Right atrium auricular region (tissue), 2 donors: ENCODE results near the gene SLC26A4. TPM values are rescaled to one million over a fixed set of nuclear protein-coding genes. Genes with fewer than 3 reads are reported as not detected.

Source experiments
- DNase-seq: peaks from one replicate; pipeline ENCODE4 v3.0.0-alpha.2; 2019; ENCODE audit warnings: low spot score
- H3K27ac ChIP-seq, 2 donors: fragments of 200-600 bp; sonication (generic); 1 replicate in 1 of 2; 2 replicates in 1 of 2; pipeline ENCODE4 v1.5.1; 2016 to 2019
- H3K27me3 ChIP-seq, 2 donors: fragments of 200-600 bp; sonication (generic); one replicate each; pipeline versions ENCODE4 v1.5.1 to v1.6.0; 2017 to 2019
- H3K36me3 ChIP-seq: fragments of 200-600 bp; sonication (generic); one replicate; pipeline ENCODE4 v1.5.1; 2016
- H3K4me1 ChIP-seq, 2 donors: fragments of 200-600 bp; sonication (generic); one replicate each; pipeline versions ENCODE4 v1.5.1 to v1.6.0; 2017 to 2019
- H3K4me3 ChIP-seq, 2 donors: fragments of 200-600 bp; sonication (generic); 1 replicate in 1 of 2; 2 replicates in 1 of 2; pipeline ENCODE4 v1.5.1; 2017 to 2019; ENCODE audit warnings: mild to moderate bottlenecking in 1 of 2, moderate library complexity in 1 of 2
- H3K9me3 ChIP-seq, 2 donors: fragments of 200-600 bp; sonication (generic); one replicate each; pipeline ENCODE4 v1.5.1; 2019
- total RNA-seq, 2 donors: library from RNA; depleted of rRNA; stranded (reverse); fragments of >200 nt; gene quantifications; one replicate each; pipeline ENCODE4 v1.1.0, GENCODE V29; 2016
- TF ChIP-seq, protein P1 (sequence below), 2 donors: fragments of 200-600 bp; sonication (generic); IDR thresholded peaks; one replicate each; pipeline ENCODE4 v1.5.1; 2019; ENCODE audit warnings: antibody characterized with exemption in 2 of 2

SLC26A4 gene
- total RNA-seq, 2 donors from 2014 or later = 0.30 to 0.51 TPM

DNA sequence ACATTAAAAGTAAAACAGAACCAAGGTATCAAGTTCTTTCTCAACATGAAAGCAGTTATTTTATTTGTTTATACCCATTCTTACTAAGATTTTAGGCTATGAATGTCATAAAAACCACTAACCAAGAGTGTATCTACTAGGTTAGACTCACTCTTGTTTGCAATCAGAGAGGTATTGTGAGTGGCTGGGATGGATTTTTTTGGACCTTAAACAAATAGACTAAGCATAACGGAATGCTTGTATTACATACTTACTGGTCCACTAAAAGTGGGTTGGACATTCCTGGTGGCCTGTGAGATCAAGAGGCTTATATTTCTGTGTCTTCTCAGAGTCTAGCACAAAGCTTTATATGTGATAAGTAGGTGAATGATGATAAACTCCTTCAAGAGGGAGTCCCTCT, 50.7 kb downstream of the SLC26A4 start:
- Histone ChIP-seq H3K36me3 (no peaks in the 10 kb centered on the region), H3K27ac (no peak overlapping the region), H3K27me3 (no peaks in the 10 kb centered on the region), H3K9me3 (no peaks in the 10 kb centered on the region), H3K4me1 (no peaks in the 10 kb centered on the region), H3K4me3 (no peak overlapping the region)
- DNase-seq = no peak
- TF ChIP-seq, protein P1, sequence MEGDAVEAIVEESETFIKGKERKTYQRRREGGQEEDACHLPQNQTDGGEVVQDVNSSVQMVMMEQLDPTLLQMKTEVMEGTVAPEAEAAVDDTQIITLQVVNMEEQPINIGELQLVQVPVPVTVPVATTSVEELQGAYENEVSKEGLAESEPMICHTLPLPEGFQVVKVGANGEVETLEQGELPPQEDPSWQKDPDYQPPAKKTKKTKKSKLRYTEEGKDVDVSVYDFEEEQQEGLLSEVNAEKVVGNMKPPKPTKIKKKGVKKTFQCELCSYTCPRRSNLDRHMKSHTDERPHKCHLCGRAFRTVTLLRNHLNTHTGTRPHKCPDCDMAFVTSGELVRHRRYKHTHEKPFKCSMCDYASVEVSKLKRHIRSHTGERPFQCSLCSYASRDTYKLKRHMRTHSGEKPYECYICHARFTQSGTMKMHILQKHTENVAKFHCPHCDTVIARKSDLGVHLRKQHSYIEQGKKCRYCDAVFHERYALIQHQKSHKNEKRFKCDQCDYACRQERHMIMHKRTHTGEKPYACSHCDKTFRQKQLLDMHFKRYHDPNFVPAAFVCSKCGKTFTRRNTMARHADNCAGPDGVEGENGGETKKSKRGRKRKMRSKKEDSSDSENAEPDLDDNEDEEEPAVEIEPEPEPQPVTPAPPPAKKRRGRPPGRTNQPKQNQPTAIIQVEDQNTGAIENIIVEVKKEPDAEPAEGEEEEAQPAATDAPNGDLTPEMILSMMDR (IDR thresholded peaks at IDR 0.05) = no peak

DNA sequence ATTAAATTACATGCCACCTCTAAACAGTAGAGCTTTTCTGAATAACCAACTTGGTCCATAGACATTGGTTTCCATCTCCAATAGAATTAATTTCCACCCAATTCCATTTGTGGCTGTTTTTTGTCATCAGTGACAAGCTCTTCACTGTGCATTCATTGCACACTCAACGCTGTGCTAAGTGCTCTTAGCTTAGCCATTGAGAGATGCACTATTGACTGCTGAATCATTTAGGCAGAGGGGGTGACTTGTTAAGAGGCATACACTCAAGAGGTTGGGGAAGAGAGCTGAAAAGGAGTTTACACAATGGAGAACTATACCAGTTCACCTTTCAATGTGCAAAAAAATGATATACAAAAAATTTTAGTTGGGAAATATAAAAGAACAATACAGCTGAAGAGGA, 51.4 kb downstream of the SLC26A4 start:
- H3K9me3 ChIP-seq = no peaks in the 10 kb centered on the region
- no peaks in the 10 kb centered on the region for H3K36me3 ChIP-seq
- TF ChIP-seq, protein P1 (IDR thresholded peaks at IDR 0.05) = no peak
- H3K4me3 ChIP-seq = no peak overlapping the region
- H3K4me1 ChIP-seq = no peaks in the 10 kb centered on the region
- no peak for DNase-seq
- H3K27me3 ChIP-seq = no peaks in the 10 kb centered on the region
- no peak overlapping the region for H3K27ac ChIP-seq

DNA sequence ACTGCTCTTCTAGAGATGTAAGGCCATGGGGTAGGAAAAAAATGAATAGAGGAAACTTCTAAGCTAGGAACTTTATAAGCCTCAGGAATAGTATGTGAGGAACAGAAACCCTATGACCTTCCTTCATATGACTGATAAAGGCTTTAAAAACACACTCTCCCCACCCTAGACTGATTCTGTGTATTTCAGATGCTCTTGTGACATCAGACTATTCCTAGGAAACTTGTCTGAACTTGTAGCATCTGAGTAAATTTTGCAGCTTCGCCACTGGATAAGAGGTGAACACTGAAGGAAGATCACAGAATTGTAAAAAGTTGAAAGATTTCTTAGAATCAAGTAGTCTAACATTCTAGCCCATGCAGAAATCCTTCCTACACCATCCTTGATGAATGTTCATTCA, 52.3 kb downstream of the SLC26A4 start:
- H3K27me3 ChIP-seq = no peaks in the 10 kb centered on the region
- DNase-seq = no peak
- H3K9me3 ChIP-seq = no peaks in the 10 kb centered on the region
- H3K4me3 ChIP-seq = no peak overlapping the region
- no peaks in the 10 kb centered on the region for H3K36me3 ChIP-seq
- no peaks in the 10 kb centered on the region for H3K4me1 ChIP-seq
- H3K27ac ChIP-seq = no peak overlapping the region
- TF ChIP-seq, protein P1 (IDR thresholded peaks at IDR 0.05) = no peak

DNA sequence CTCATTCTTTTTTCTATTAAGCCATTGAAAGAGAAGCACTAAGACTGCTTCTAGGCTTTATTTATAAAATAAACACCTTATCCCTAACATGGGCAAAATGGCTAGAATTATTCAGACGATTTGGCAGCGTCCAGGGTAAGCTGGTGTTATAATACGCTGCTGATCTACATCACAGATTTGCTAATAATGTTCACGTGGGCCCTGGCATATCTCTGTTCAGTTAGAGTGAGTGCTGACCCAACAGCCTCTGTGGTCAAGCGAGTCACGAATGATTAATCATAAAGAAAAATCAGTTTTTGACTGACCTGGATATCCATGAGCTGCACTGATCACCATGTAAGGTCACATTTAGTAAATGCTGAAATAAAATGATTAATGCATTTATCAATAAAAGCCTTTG, 54.9 kb downstream of the SLC26A4 start:
- Histone ChIP-seq H3K27ac (no peak overlapping the region), H3K4me3 (no peak overlapping the region), H3K9me3 (no peaks in the 10 kb centered on the region), H3K27me3 (no peaks in the 10 kb centered on the region), H3K4me1 (no peaks in the 10 kb centered on the region), H3K36me3 (no peaks in the 10 kb centered on the region)
- DNase-seq = no peak
- TF ChIP-seq, protein P1 (IDR thresholded peaks at IDR 0.05) = no peak

DNA sequence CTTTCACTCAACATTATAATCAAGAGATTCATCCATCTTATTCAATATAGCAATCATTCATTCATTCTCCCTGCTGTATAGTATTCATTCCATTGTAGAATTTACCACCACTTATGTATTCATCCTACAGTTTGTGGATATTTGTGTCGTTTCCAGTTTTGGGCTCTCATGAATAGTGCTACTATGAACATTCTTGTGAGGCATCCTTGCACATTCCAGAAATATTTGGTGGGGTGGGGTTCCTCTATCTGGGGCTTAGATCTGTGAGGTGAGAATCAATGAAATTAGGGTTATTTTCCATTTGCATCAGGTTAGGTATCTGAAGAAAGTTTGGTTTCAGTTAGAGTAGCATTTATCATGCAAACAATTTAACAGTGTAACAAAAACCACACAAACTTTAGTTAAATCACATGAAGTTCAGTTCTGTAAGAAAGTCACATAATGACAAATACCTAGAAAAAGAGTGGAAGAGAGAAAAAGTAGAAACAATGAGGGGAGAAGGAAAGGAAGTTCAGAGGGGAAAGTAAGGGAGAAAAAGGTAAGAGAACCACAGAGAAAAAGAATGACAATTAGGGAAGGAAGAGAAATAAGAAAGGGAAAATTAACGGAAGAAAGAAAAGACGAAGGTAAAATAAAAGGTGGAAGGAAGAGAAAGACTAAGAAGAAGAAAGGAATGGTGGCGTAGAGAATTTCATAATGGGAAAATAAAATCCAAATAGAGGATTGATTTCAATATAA, 58.0 kb downstream of the SLC26A4 start:
- Histone ChIP-seq H3K36me3 (no peaks in the 10 kb centered on the region), H3K27ac (no peak overlapping the region), H3K27me3 (no peaks in the 10 kb centered on the region), H3K4me1 (no peaks in the 10 kb centered on the region), H3K4me3 (no peak overlapping the region), H3K9me3 (no peaks in the 10 kb centered on the region)
- no peak for DNase-seq
- TF ChIP-seq, protein P1 (IDR thresholded peaks at IDR 0.05) = no peak

DNA sequence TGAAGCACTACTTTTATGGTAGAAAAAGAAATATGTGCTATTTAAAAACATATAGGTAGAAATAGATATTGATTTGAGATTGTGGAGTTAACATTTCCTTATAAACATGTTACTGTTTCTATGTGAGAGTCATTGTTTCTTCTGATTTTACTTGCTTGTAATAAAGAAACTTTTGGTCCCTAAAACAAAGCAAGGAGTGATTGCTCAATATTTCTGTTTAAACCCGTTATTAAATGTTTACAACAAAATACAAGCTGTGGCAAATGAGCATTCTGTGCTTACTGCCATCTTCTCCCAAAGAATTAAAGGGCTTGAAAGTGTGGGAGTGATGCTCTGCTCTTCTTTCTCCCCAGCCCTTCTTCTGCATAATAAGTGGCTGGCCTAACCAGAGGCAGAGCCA, 60.7 kb downstream of the SLC26A4 start:
- Histone ChIP-seq H3K27me3 (no peaks in the 10 kb centered on the region), H3K9me3 (no peaks in the 10 kb centered on the region), H3K4me3 (no peak overlapping the region), H3K4me1 (no peaks in the 10 kb centered on the region), H3K27ac (no peak overlapping the region), H3K36me3 (no peaks in the 10 kb centered on the region)
- no peak for DNase-seq
- TF ChIP-seq, protein P1 (IDR thresholded peaks at IDR 0.05) = no peak
